Glomerular endothelial cell (primary cell): ENCODE results near the gene RSRP1. TPM values are rescaled to one million over a fixed set of nuclear protein-coding genes. Genes with fewer than 3 reads are reported as not detected.

ENCODE experiments used
- DNase-seq: peaks from one replicate; pipeline ENCODE4 v3.0.0-alpha.2; 2011; ENCODE audit warnings: low read depth, low spot score; ENCODE audit errors: extremely low read depth
- total RNA-seq: library from RNA; depleted of rRNA; stranded (reverse); fragments of >200 nt; gene quantifications from 2 replicates; pipeline ENCODE4 v1.2.3, GENCODE V29; 2015

The RSRP1 gene
- total RNA-seq, 1 donor from 2014 or later: 102 TPM

- no peak for DNase-seq
Measured at GRCh38 chr1:25220666-25221065, 26.6 kb downstream of the RSRP1 start.

GRCh38 chr1:25219661-25220251 is 27.5 kb downstream of the RSRP1 start:
- no peak for DNase-seq

- DNase-seq: no peak
Measured at GRCh38 chr1:25217598-25218232, 29.5 kb downstream of the RSRP1 start.

GRCh38 chr1:25217015-25217414 is 30.2 kb downstream of the RSRP1 start:
- DNase-seq: no peak

GRCh38 chr1:25216123-25216522 is 31.1 kb downstream of the RSRP1 start:
- DNase-seq: no peak

- DNase-seq: no peak
Measured at GRCh38 chr1:25212725-25213124, 34.5 kb downstream of the RSRP1 start.

- no peak for DNase-seq
Measured at GRCh38 chr1:25210728-25211127, 36.5 kb downstream of the RSRP1 start.

GRCh38 chr1:25209516-25209915 is 37.7 kb downstream of the RSRP1 start:
- DNase-seq: no peak

GRCh38 chr1:25208561-25209222 is 38.6 kb downstream of the RSRP1 start:
- DNase-seq: no peak

- no peak for DNase-seq
Measured at GRCh38 chr1:25208092-25208491, 39.2 kb downstream of the RSRP1 start.

GRCh38 chr1:25206201-25206600 is 41.1 kb downstream of the RSRP1 start:
- no peak for DNase-seq

GRCh38 chr1:25205786-25206185 is 41.5 kb downstream of the RSRP1 start:
- no peak for DNase-seq

- DNase-seq: peak; percentile 7
Measured at GRCh38 chr1:25204797-25205480, 42.3 kb downstream of the RSRP1 start.

- DNase-seq: no peak
Measured at GRCh38 chr1:25201006-25201405, 46.2 kb downstream of the RSRP1 start.

- no peak for DNase-seq
Measured at GRCh38 chr1:25199819-25200620, 47.2 kb downstream of the RSRP1 start.

GRCh38 chr1:25198663-25199252 is 48.5 kb downstream of the RSRP1 start:
- DNase-seq: no peak

GRCh38 chr1:25197982-25198662 is 49.1 kb downstream of the RSRP1 start:
- no peak for DNase-seq

GRCh38 chr1:25197235-25197975 is 49.8 kb downstream of the RSRP1 start:
- DNase-seq: no peak

GRCh38 chr1:25196830-25197229 is 50.4 kb downstream of the RSRP1 start:
- no peak for DNase-seq
